Measurements from ENCODE around the gene DOK7.

Gene DOK7

GRCh38 chr4:3519468-3520264 lies 56.6 kb downstream of the DOK7 start:
- no peaks in the 10 kb centered on the region for H3K27me3 ChIP-seq (ENCODE audit: control insufficient read depth, insufficient read depth, low read length)
- no peaks in the 10 kb centered on the region for H3K4me1 ChIP-seq (ENCODE audit: control insufficient read depth, insufficient read depth, low read length)
- H3K27ac ChIP-seq (ENCODE audit: low read depth, low read length): no peak overlapping the region
- H3K9me3 ChIP-seq (ENCODE audit: control insufficient read depth, insufficient read depth, low read depth, low read length): no peaks in the 10 kb centered on the region
- H3K4me3 ChIP-seq (ENCODE audit: low read depth, low read length): no peak overlapping the region
- H3K9ac ChIP-seq (ENCODE audit: low read length): no peak overlapping the region
- peaks cover 93% of the 10 kb centered on the region for H3K36me3 ChIP-seq (ENCODE audit: control insufficient read depth, insufficient read depth, low read length)

GRCh38 chr4:3520276-3520675 lies 57.2 kb downstream of the DOK7 start:
- Histone ChIP-seq H3K27ac (ENCODE audit: low read depth, low read length) (no peak overlapping the region), H3K4me1 (ENCODE audit: control insufficient read depth, insufficient read depth, low read length) (no peaks in the 10 kb centered on the region), H3K27me3 (ENCODE audit: control insufficient read depth, insufficient read depth, low read length) (no peaks in the 10 kb centered on the region), H3K4me3 (ENCODE audit: low read depth, low read length) (no peak overlapping the region), H3K9ac (ENCODE audit: low read length) (no peak overlapping the region), H3K9me3 (ENCODE audit: control insufficient read depth, insufficient read depth, low read depth, low read length) (no peaks in the 10 kb centered on the region), H3K36me3 (ENCODE audit: control insufficient read depth, insufficient read depth, low read length) (peaks cover 90% of the 10 kb centered on the region)

GRCh38 chr4:3520796-3521600 lies 57.9 kb downstream of the DOK7 start:
- Histone ChIP-seq H3K9ac (ENCODE audit: low read length) (no peak overlapping the region), H3K36me3 (ENCODE audit: control insufficient read depth, insufficient read depth, low read length) (peaks cover 83% of the 10 kb centered on the region), H3K4me3 (ENCODE audit: low read depth, low read length) (no peak overlapping the region), H3K27me3 (ENCODE audit: control insufficient read depth, insufficient read depth, low read length) (no peaks in the 10 kb centered on the region), H3K4me1 (ENCODE audit: control insufficient read depth, insufficient read depth, low read length) (no peaks in the 10 kb centered on the region), H3K27ac (ENCODE audit: low read depth, low read length) (no peak overlapping the region), H3K9me3 (ENCODE audit: control insufficient read depth, insufficient read depth, low read depth, low read length) (no peaks in the 10 kb centered on the region)

GRCh38 chr4:3521621-3522325 lies 58.7 kb downstream of the DOK7 start:
- Histone ChIP-seq H3K9me3 (ENCODE audit: control insufficient read depth, insufficient read depth, low read depth, low read length) (no peaks in the 10 kb centered on the region), H3K4me3 (ENCODE audit: low read depth, low read length) (no peak overlapping the region), H3K9ac (ENCODE audit: low read length) (no peak overlapping the region), H3K27me3 (ENCODE audit: control insufficient read depth, insufficient read depth, low read length) (no peaks in the 10 kb centered on the region), H3K4me1 (ENCODE audit: control insufficient read depth, insufficient read depth, low read length) (no peaks in the 10 kb centered on the region; the same call in 1 of the 2 replicates), H3K36me3 (ENCODE audit: control insufficient read depth, insufficient read depth, low read length) (peaks cover 76% of the 10 kb centered on the region), H3K27ac (ENCODE audit: low read depth, low read length) (no peak overlapping the region)

GRCh38 chr4:3522326-3522640 lies 59.2 kb downstream of the DOK7 start:
- Histone ChIP-seq H3K4me1 (ENCODE audit: control insufficient read depth, insufficient read depth, low read length) (no peaks in the 10 kb centered on the region; the same call in 1 of the 2 replicates), H3K36me3 (ENCODE audit: control insufficient read depth, insufficient read depth, low read length) (peaks cover 70% of the 10 kb centered on the region), H3K27ac (ENCODE audit: low read depth, low read length) (no peak overlapping the region)

GRCh38 chr4:3522651-3523050 lies 59.5 kb downstream of the DOK7 start:
- H3K4me3 ChIP-seq (ENCODE audit: low read depth, low read length): no peak overlapping the region
- H3K27ac ChIP-seq (ENCODE audit: low read depth, low read length): no peak overlapping the region
- peaks cover 67% of the 10 kb centered on the region for H3K36me3 ChIP-seq (ENCODE audit: control insufficient read depth, insufficient read depth, low read length)
- H3K9me3 ChIP-seq (ENCODE audit: control insufficient read depth, insufficient read depth, low read depth, low read length): no peaks in the 10 kb centered on the region
- no peaks in the 10 kb centered on the region; the same call in 1 of the 2 replicates for H3K4me1 ChIP-seq (ENCODE audit: control insufficient read depth, insufficient read depth, low read length)
- H3K9ac ChIP-seq (ENCODE audit: low read length): no peak overlapping the region
- no peaks in the 10 kb centered on the region for H3K27me3 ChIP-seq (ENCODE audit: control insufficient read depth, insufficient read depth, low read length)

More at GRCh38 chr4:3522326-3522640, 59.2 kb downstream of the DOK7 start:
- Histone ChIP-seq H3K9me3 (ENCODE audit: control insufficient read depth, insufficient read depth, low read depth, low read length) (no peaks in the 10 kb centered on the region), H3K9ac (ENCODE audit: low read length) (no peak overlapping the region), H3K27me3 (ENCODE audit: control insufficient read depth, insufficient read depth, low read length) (no peaks in the 10 kb centered on the region), H3K4me3 (ENCODE audit: low read depth, low read length) (no peak overlapping the region)

GRCh38 chr4:3523146-3523627 lies 60.1 kb downstream of the DOK7 start:
- peaks cover 66% of the 10 kb centered on the region for H3K36me3 ChIP-seq (ENCODE audit: control insufficient read depth, insufficient read depth, low read length)
- H3K27ac ChIP-seq (ENCODE audit: low read depth, low read length): no peak overlapping the region
- H3K9me3 ChIP-seq (ENCODE audit: control insufficient read depth, insufficient read depth, low read depth, low read length): no peaks in the 10 kb centered on the region
- H3K4me3 ChIP-seq (ENCODE audit: low read depth, low read length): no peak overlapping the region
- no peak overlapping the region for H3K9ac ChIP-seq (ENCODE audit: low read length)
- no peaks in the 10 kb centered on the region for H3K27me3 ChIP-seq (ENCODE audit: control insufficient read depth, insufficient read depth, low read length)
- H3K4me1 ChIP-seq (ENCODE audit: control insufficient read depth, insufficient read depth, low read length): no peaks in the 10 kb centered on the region; the same call in 1 of the 2 replicates

- Histone ChIP-seq H3K9ac (ENCODE audit: low read length) (no peak overlapping the region), H3K27ac (ENCODE audit: low read depth, low read length) (no peak overlapping the region), H3K9me3 (ENCODE audit: control insufficient read depth, insufficient read depth, low read depth, low read length) (no peaks in the 10 kb centered on the region), H3K27me3 (ENCODE audit: control insufficient read depth, insufficient read depth, low read length) (no peaks in the 10 kb centered on the region), H3K4me1 (ENCODE audit: control insufficient read depth, insufficient read depth, low read length) (no peaks in the 10 kb centered on the region; the same call in 1 of the 2 replicates), H3K36me3 (ENCODE audit: control insufficient read depth, insufficient read depth, low read length) (peaks cover 68% of the 10 kb centered on the region), H3K4me3 (ENCODE audit: low read depth, low read length) (no peak overlapping the region)
Measured at GRCh38 chr4:3523628-3524221, 60.6 kb downstream of the DOK7 start.

GRCh38 chr4:3524349-3524748 lies 61.2 kb downstream of the DOK7 start:
- H3K4me3 ChIP-seq (ENCODE audit: low read depth, low read length): no peak overlapping the region
- no peaks in the 10 kb centered on the region for H3K9me3 ChIP-seq (ENCODE audit: control insufficient read depth, insufficient read depth, low read depth, low read length)
- H3K27me3 ChIP-seq (ENCODE audit: control insufficient read depth, insufficient read depth, low read length): no peaks in the 10 kb centered on the region
- H3K36me3 ChIP-seq (ENCODE audit: control insufficient read depth, insufficient read depth, low read length): peaks cover 65% of the 10 kb centered on the region
- no peak overlapping the region for H3K27ac ChIP-seq (ENCODE audit: low read depth, low read length)
- H3K4me1 ChIP-seq (ENCODE audit: control insufficient read depth, insufficient read depth, low read length): no peaks in the 10 kb centered on the region; the same call in 1 of the 2 replicates
- H3K9ac ChIP-seq (ENCODE audit: low read length): no peak overlapping the region

- Histone ChIP-seq H3K4me1 (ENCODE audit: control insufficient read depth, insufficient read depth, low read length) (no peaks in the 10 kb centered on the region; the same call in 1 of the 2 replicates), H3K9me3 (ENCODE audit: control insufficient read depth, insufficient read depth, low read depth, low read length) (no peaks in the 10 kb centered on the region), H3K9ac (ENCODE audit: low read length) (no peak overlapping the region), H3K4me3 (ENCODE audit: low read depth, low read length) (no peak overlapping the region), H3K36me3 (ENCODE audit: control insufficient read depth, insufficient read depth, low read length) (peaks cover 64% of the 10 kb centered on the region), H3K27ac (ENCODE audit: low read depth, low read length) (no peak overlapping the region), H3K27me3 (ENCODE audit: control insufficient read depth, insufficient read depth, low read length) (no peaks in the 10 kb centered on the region)
Measured at GRCh38 chr4:3524920-3525319, 61.8 kb downstream of the DOK7 start.
